Gastrocnemius medialis (tissue), 4 donors: Measurements from ENCODE around the gene CFAP299. TPM values are rescaled to one million over a fixed set of nuclear protein-coding genes. Genes with fewer than 3 reads are reported as not detected.

ENCODE experiments used
- ATAC-seq, 2 donors: fragments of 150-250 bp; one replicate each; pipeline ENCODE4 v1.9.1; 2016
- DNase-seq, 2 donors: peaks; one replicate each; pipeline ENCODE4 v3.0.0-alpha.2; 2019
- H3K27ac ChIP-seq, 4 donors: fragments of 200-600 bp; sonication (generic); 1 replicate in 1 of 4; 2 replicates in 3 of 4; pipeline ENCODE4 v1.5.1; 2016 to 2018; ENCODE audit warnings: mild to moderate bottlenecking in 2 of 4, moderate library complexity in 1 of 4
- H3K27me3 ChIP-seq, 3 donors: fragments of 200-600 bp; sonication (generic) in 2 of 3; 1 replicate in 1 of 3; 2 replicates in 2 of 3; pipeline versions ENCODE4 v1.5.1 to v1.6.0; 2016 to 2019; ENCODE audit warnings: mild to moderate bottlenecking in 1 of 3, moderate library complexity in 1 of 3
- H3K36me3 ChIP-seq, 2 donors: fragments of 200-600 bp; sonication (generic) in 1 of 2; one replicate each; pipeline ENCODE4 v1.5.1; 2017 to 2018
- H3K4me1 ChIP-seq, 2 donors: fragments of 200-600 bp; sonication (generic) in 1 of 2; one replicate each; pipeline ENCODE4 v1.5.1; 2016 to 2017; ENCODE audit warnings: mild to moderate bottlenecking in 2 of 2
- H3K4me3 ChIP-seq, 4 donors: fragments of 200-600 bp; sonication (generic) in 3 of 4; 1 replicate in 1 of 4; 2 replicates in 3 of 4; pipeline ENCODE4 v1.5.1; 2016 to 2019; ENCODE audit warnings: mild to moderate bottlenecking in 2 of 4
- H3K9me3 ChIP-seq, 3 donors: fragments of 200-600 bp; sonication (generic) in 2 of 3; 1 replicate in 1 of 3; 2 replicates in 2 of 3; pipeline ENCODE4 v1.5.1; 2016 to 2019
- POLR2A ChIP-seq, 2 donors: fragments of 450-650 bp; IDR thresholded peaks; one replicate each; pipeline ENCODE4 v1.6.1; 2017; ENCODE audit warnings: antibody characterized with exemption in 2 of 2, mild to moderate bottlenecking in 2 of 2, moderate library complexity in 2 of 2
- in situ Hi-C, 4 donors: fragments of 200-750 bp; cut with MboI; loops; one replicate each; pipeline versions ENCODE4 v1.15.0 to v1.8.0; 2017; ENCODE audit warnings: low sequenced_read_pairs in 4 of 4
- intact Hi-C: fragments of 100-400 bp; cut with DNase I; formaldehyde crosslinking; loops from one replicate; pipeline ENCODE4 v1.15.1; 2023; ENCODE audit warnings: low total_unique reads
- total RNA-seq, 4 donors: library from RNA; depleted of rRNA; stranded (reverse); fragments of >200 nt; gene quantifications; one replicate each; pipeline versions ENCODE4 v1.1.0 to v1.2.3, GENCODE V29; 2016
- TF ChIP-seq, protein P1 (sequence below), 5 experiments: fragments of 450-650 bp in 3 of 5; fragments of 200-600 bp in 2 of 5; sonication (generic) in 2 of 5; IDR thresholded peaks in 4 of 5; conservative IDR thresholded peaks in 1 of 5; 1 replicate in 4 of 5; 2 replicates in 1 of 5; pipeline ENCODE4 v1.5.1; 2016 to 2019; ENCODE audit warnings: antibody characterized with exemption in 5 of 5, mild to moderate bottlenecking in 3 of 5, moderate library complexity in 3 of 5

CFAP299 gene
- total RNA-seq, 4 donors from 2014 or later: not detected

DNA sequence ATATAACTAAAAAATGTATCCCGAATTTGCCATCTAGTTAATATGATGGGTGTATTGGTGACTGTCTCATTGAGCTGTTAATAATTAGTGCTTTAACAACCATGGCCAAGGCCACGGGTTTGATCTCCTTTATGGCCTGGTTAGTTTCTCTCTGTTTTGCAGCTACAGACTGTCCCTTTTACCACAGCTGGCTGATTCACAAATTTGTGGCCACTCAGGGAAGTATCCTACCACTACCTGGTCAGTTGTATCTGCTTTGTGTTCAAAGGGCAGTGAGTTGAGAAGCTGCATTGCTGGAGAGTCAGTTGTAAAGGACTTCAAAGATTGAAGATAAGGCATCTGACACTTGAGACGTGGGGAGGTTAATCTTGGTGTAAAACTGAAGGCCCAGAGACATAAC lies 475.9 kb downstream of the CFAP299 start:
- intact Hi-C loops: no loop called here
- Histone ChIP-seq H3K36me3 (no peaks in the 10 kb centered on the region), H3K4me3 (no peak overlapping the region), H3K4me1 (no peaks in the 10 kb centered on the region), H3K27ac (no peak overlapping the region), H3K27me3 (no peaks in the 10 kb centered on the region), H3K9me3 (no peaks in the 10 kb centered on the region)
- in situ Hi-C loops: no loop called here
- DNase-seq (no peak), ATAC-seq (no peak)
- TF ChIP-seq, protein P1, sequence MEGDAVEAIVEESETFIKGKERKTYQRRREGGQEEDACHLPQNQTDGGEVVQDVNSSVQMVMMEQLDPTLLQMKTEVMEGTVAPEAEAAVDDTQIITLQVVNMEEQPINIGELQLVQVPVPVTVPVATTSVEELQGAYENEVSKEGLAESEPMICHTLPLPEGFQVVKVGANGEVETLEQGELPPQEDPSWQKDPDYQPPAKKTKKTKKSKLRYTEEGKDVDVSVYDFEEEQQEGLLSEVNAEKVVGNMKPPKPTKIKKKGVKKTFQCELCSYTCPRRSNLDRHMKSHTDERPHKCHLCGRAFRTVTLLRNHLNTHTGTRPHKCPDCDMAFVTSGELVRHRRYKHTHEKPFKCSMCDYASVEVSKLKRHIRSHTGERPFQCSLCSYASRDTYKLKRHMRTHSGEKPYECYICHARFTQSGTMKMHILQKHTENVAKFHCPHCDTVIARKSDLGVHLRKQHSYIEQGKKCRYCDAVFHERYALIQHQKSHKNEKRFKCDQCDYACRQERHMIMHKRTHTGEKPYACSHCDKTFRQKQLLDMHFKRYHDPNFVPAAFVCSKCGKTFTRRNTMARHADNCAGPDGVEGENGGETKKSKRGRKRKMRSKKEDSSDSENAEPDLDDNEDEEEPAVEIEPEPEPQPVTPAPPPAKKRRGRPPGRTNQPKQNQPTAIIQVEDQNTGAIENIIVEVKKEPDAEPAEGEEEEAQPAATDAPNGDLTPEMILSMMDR (IDR thresholded peaks at IDR 0.05 in 4 of 5, conservative IDR thresholded peaks at IDR 0.05 in 1 of 5): no peak
- TF ChIP-seq POLR2A (IDR thresholded peaks at IDR 0.05): no peak

DNA sequence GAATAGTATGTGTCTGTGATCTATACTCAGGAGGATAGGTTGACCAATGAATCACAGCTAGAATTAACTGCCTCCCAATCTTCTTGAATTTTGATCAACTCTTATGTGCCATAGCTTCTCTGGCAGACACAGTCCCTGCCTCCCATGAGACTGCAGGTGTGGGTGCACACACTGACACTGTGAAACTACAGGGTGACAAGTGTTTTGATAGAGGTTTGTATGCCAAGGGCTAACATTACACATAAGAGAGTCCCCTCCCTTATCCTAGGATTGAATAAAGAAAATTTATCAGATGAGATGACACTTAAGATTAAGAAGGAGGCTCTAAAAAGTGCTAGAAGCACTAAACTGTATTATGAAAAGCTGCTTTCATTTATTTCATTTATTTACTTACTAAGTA lies 476.6 kb downstream of the CFAP299 start:
- no peak for TF ChIP-seq POLR2A (IDR thresholded peaks at IDR 0.05)
- TF ChIP-seq, protein P1 (IDR thresholded peaks at IDR 0.05 in 4 of 5, conservative IDR thresholded peaks at IDR 0.05 in 1 of 5): no peak
- in situ Hi-C loops: no loop called here
- intact Hi-C loops: no loop called here
- no peaks in the 10 kb centered on the region for H3K36me3 ChIP-seq
- H3K27me3 ChIP-seq: no peaks in the 10 kb centered on the region
- no peaks in the 10 kb centered on the region for H3K4me1 ChIP-seq
- no peaks in the 10 kb centered on the region for H3K9me3 ChIP-seq
- no peak overlapping the region for H3K4me3 ChIP-seq
- ATAC-seq (no peak), DNase-seq (no peak)
- no peak overlapping the region for H3K27ac ChIP-seq

DNA sequence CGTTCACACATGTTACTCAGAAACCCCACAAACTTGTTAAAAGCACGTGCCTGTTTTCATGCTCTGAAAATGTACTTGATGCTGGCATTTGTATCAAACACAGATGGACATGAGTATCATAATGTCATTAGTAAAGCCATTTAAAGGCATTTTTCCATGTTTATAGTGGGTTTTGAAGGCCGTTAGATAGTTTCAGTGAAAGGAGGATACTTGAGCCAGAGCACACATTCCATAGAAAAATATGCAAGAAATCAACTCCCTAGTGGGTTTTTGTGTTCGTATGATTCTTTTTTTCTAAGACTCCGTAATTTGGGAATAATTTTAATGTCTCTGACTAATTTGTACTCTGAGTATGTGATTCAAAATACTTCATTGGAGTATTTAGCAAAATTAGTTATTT lies 478.7 kb downstream of the CFAP299 start:
- in situ Hi-C loops: no loop called here

DNA sequence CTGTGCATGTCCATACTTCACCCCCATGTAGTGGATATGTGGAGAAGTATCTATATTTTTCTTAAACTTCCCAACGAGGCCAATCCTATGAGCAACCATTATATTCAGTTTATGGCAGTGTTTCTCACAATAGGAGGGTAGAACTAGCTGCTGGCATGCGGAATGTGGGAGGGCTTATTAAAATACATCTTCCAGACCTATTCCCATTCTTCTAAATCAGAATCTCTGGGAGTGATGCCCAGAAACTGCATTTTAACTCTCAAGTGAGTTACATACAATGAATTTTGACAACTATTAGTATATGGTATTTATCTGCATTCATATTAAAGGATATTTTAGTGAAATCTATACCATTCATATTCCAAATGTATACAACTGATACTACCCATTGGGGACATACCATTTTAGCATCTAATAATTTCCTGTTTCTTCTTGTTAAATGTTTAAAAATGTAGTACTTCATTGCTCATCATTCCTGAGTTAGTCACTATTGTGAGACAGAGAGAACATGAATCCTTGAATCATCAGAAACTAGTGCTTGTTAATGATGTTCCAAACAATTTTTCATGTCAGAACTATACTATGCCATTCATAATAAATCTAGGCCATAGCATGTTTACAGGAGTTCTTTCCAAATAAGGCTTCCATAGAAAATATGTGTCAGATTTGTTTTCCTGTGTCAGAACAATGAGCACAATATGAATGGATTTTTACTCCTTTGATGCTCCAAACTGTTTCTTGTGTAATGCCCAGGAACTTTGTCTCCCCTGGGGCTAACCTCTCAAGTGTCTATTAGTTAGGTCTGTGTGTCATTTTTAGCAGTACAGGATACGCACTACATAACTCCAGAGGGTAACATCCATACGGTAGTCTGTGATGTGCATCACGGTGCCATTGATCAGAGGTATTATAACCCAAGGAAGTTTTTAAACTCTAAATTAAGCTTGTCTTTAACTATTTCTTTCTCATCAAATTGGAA lies 496.1 kb downstream of the CFAP299 start:
- ATAC-seq (no peak), DNase-seq (no peak)

More for the DNA sequence above, 478.7 kb downstream of the CFAP299 start:
- Histone ChIP-seq H3K36me3 (no peaks in the 10 kb centered on the region), H3K4me3 (no peak overlapping the region), H3K4me1 (no peaks in the 10 kb centered on the region), H3K27ac (no peak overlapping the region), H3K27me3 (no peaks in the 10 kb centered on the region), H3K9me3 (no peaks in the 10 kb centered on the region)
- intact Hi-C loops: no loop called here
- DNase-seq: no peak
- ATAC-seq: no peak
- TF ChIP-seq, protein P1 (IDR thresholded peaks at IDR 0.05 in 4 of 5, conservative IDR thresholded peaks at IDR 0.05 in 1 of 5): no peak
- TF ChIP-seq POLR2A (IDR thresholded peaks at IDR 0.05): no peak

More for the DNA sequence above, 496.1 kb downstream of the CFAP299 start:
- H3K36me3 ChIP-seq: no peaks in the 10 kb centered on the region
- no peaks in the 10 kb centered on the region for H3K4me1 ChIP-seq
- TF ChIP-seq, protein P1 (IDR thresholded peaks at IDR 0.05 in 4 of 5, conservative IDR thresholded peaks at IDR 0.05 in 1 of 5): no peak
- no peak for TF ChIP-seq POLR2A (IDR thresholded peaks at IDR 0.05)
- H3K4me3 ChIP-seq: no peak overlapping the region
- intact Hi-C loops (no loop called here), in situ Hi-C loops (no loop called here)
- no peak overlapping the region for H3K27ac ChIP-seq
- no peaks in the 10 kb centered on the region for H3K9me3 ChIP-seq
- no peaks in the 10 kb centered on the region for H3K27me3 ChIP-seq
